GM21723 (cell line): Measurements from ENCODE around the gene PYCARD.
"Not testable (repeated sequence)": the region's sequence is repeated elsewhere in the genome, so short reads cannot be mapped to it uniquely, and the experiment has no call there.

Source experiments
- ATAC-seq: cut with Tn5 transposase; IDR thresholded peaks from one replicate; pipeline ENCODE4 v1.9.1; 2021; ENCODE audit warnings: mild to moderate bottlenecking, moderate library complexity; ENCODE audit not compliant: unreplicated experiment

Gene PYCARD

GRCh38 chr16:31202414-31203375 lies at the start of gene PYCARD:
PYCARD (minus strand) TSS chr16:31202760; CDS start chr16:31202690, 70 bp downstream.
- peak; percentile 35 for ATAC-seq

- ATAC-seq, result no peak
These were observed 48.9 kb upstream of the PYCARD start for GRCh38 chr16:31251435-31251834.

- ATAC-seq, result no peak
These were observed 48.3 kb upstream of the PYCARD start for GRCh38 chr16:31250782-31251384.

GRCh38 chr16:31248344-31248743 lies 45.8 kb upstream of the PYCARD start:
- ATAC-seq, result no peak

GRCh38 chr16:31246296-31246695 lies 43.7 kb upstream of the PYCARD start:
- ATAC-seq, result no peak

- ATAC-seq, result not testable (repeated sequence)
These were observed 43.0 kb upstream of the PYCARD start for GRCh38 chr16:31245598-31245997.

- ATAC-seq, result no peak
These were observed 41.4 kb upstream of the PYCARD start for GRCh38 chr16:31243734-31244670.

- ATAC-seq, result no peak
These were observed 39.6 kb upstream of the PYCARD start for GRCh38 chr16:31242206-31242605.

- no peak for ATAC-seq
These were observed 35.5 kb upstream of the PYCARD start for GRCh38 chr16:31238041-31238440.

- ATAC-seq, result no peak
These were observed 26.9 kb upstream of the PYCARD start for GRCh38 chr16:31229501-31229900.

GRCh38 chr16:31228206-31228605 lies 25.6 kb upstream of the PYCARD start:
- ATAC-seq, result no peak

- no peak for ATAC-seq
These were observed 22.6 kb upstream of the PYCARD start for GRCh38 chr16:31225193-31225592.

- no peak for ATAC-seq
These were observed 21.8 kb upstream of the PYCARD start for GRCh38 chr16:31224092-31224955.

GRCh38 chr16:31223044-31223443 lies 20.5 kb upstream of the PYCARD start:
- ATAC-seq, result no peak

- no peak for ATAC-seq
These were observed 19.0 kb upstream of the PYCARD start for GRCh38 chr16:31221357-31222160.

GRCh38 chr16:31219154-31219741 lies 16.7 kb upstream of the PYCARD start:
- ATAC-seq, result no peak

GRCh38 chr16:31217136-31217530 lies 14.6 kb upstream of the PYCARD start:
- ATAC-seq, result no peak

GRCh38 chr16:31216422-31217135 lies 14.0 kb upstream of the PYCARD start, which contains the start of gene PYDC1:
PYDC1 (minus strand) TSS chr16:31217135; CDS start chr16:31217028, 107 bp downstream.
- no peak for ATAC-seq
